ENCODE results near the gene RHCE.

Gene RHCE

GRCh38 chr1:25347556-25347955 is 73.1 kb downstream of the RHCE start:
- no peak for TF ChIP-seq CTCF (IDR thresholded peaks at IDR 0.05)

GRCh38 chr1:25343872-25344271 is 76.8 kb downstream of the RHCE start:
- TF ChIP-seq CTCF (IDR thresholded peaks at IDR 0.05): no peak

GRCh38 chr1:25342846-25343245 is 77.8 kb downstream of the RHCE start:
- TF ChIP-seq CTCF (IDR thresholded peaks at IDR 0.05): no peak

GRCh38 chr1:25341746-25342145 is 78.9 kb downstream of the RHCE start:
- no peak for TF ChIP-seq CTCF (IDR thresholded peaks at IDR 0.05)

GRCh38 chr1:25338986-25339385 is 81.6 kb downstream of the RHCE start:
- no peak for TF ChIP-seq CTCF (IDR thresholded peaks at IDR 0.05)

- TF ChIP-seq CTCF (IDR thresholded peaks at IDR 0.05): no peak
Measured at GRCh38 chr1:25338188-25338981, 82.2 kb downstream of the RHCE start, which contains the start of gene TMEM50A. TSS of gene TMEM50A (plus strand) at chr1:25338334. CDS start at chr1:25340487, 2,153 bp downstream.

- TF ChIP-seq CTCF (IDR thresholded peaks at IDR 0.05): peak; percentile 13; the same call in 1 of the 2 replicates
Measured at GRCh38 chr1:25329950-25330349, 90.7 kb downstream of the RHCE start.

All from LNCAP (cell line).